Stimulated activated CD8-positive, alpha-beta memory T cell treated with anti-CD3 and anti-CD28 coated beads, Interleukin-12 subunit alpha, Interleukin-12 subunit beta, amount 100 ng/mL, for 24 hours (primary cell): Measurements from ENCODE around the gene APOL6.

Experiments
- DNase-seq: peaks from one replicate; pipeline ENCODE4 v3.0.0-alpha.2; 2020; ENCODE audit errors: extremely low read depth

The APOL6 gene, protein sequence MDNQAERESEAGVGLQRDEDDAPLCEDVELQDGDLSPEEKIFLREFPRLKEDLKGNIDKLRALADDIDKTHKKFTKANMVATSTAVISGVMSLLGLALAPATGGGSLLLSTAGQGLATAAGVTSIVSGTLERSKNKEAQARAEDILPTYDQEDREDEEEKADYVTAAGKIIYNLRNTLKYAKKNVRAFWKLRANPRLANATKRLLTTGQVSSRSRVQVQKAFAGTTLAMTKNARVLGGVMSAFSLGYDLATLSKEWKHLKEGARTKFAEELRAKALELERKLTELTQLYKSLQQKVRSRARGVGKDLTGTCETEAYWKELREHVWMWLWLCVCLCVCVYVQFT

DNA sequence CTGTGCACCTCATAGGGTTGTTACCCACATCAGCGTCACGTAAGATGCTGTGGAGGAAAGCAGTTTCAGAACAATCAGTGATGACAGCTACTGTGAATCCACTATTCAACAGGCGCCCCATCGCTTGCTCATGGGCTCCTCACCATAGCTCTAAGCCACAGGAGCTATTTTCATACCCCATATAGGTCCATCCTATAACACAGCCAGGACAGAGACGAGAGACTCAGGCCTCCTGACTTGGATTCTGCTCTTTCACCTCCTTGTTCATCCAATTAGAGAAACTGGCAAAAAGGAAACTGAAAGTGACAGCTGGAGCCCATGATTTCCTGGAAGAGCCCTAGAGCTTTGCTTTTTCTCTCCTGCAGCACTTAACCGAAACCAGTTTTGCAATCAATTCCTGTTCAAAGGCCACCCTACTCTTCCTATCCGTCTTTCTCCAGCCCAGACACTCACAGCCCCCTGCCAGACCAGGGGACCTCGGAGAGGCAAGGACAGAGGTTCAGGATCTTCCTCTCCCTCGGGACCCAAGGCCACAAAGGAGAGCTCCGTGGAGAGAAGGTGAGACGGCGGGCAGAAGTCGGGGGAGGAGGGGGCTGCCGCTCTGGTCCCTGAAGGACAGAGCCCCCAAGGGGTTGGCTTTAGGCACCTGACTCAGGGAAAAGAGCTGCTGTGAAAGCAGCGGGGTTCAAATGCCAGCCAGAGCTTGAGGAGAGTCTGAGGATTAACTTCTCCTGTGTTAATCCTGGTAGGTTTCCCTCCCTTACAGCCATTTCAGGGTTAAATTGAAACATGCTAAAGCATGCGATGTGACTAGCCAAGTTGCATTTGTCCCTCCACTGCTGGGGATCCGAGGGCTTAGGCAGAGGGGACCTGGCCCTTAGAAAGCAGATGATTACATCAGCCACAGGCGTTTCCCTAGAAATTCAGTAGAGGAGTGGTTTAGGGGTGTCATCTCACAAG lies at the start of gene APOL6:
Gene APOL6, plus strand, starts transcription at position 381 of the 960 bp plus-strand sequence. CDS start 7,980 bp downstream, outside the sequence.
- no peak for DNase-seq

DNA sequence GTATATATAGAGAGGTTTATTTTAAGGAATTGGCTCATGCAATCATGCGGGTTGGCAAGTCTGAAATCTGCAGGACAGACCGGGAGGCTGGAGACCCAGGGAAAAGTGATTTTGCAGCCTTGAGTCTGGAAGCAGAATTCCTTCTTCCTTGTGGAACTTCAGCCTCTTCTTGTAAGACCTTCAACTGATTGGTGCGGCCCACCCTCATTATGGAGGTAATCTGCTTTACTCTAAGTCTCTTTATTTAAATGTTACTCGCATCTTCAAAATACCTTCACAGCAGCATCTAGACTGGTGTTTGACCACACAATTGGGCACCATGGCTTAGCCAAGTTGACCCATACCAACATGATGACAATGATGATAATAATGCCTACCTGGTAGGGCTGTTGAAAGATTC lies 48.9 kb upstream of the APOL6 start:
- DNase-seq, result no peak

DNA sequence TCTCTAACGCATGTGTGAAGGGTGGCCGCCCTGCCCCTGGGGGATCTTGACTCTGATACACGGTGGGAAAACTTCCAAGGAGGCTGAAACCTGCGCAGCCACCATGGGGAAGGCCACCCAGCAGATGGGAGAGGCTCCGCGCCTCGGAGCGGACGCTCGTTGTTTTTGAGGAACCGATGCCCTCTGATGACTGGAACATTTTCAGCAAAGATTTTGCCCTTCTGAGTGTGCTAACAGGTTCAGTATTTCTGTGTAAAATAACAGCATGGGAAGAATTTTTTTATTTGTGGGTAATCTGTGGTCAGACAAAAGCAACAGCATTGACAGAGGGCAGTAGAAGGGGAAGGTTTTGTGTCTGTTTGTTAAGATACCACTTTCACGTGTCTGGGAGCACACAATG lies 47.8 kb upstream of the APOL6 start:
- DNase-seq, result no peak

DNA sequence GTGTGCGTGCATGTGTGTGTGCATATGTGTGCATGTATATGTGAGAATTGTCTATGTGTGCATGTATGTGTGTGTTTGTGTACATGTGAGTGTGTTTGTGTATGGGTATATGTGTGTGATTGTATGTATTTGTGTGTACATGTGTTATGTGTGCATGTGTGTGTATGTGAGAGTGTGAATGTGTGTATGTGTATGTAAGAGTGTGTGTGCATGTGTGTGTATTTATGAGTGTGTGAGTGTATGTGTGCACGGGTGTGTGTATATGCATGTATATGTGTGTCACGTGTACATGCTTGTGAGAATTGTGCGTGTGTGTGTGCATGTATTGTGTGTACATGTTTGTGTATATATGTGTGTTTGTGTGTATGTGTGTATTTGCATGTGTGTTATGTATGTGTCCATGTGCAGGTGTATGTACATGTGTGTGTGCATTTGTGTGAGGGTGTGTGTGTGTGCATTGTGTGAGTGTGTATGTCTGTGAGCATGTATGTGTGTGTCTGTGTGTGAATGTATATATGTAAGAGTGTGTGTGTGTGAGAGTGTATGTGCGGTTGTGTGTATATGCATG lies 47.1 kb upstream of the APOL6 start:
- DNase-seq, result no peak

DNA sequence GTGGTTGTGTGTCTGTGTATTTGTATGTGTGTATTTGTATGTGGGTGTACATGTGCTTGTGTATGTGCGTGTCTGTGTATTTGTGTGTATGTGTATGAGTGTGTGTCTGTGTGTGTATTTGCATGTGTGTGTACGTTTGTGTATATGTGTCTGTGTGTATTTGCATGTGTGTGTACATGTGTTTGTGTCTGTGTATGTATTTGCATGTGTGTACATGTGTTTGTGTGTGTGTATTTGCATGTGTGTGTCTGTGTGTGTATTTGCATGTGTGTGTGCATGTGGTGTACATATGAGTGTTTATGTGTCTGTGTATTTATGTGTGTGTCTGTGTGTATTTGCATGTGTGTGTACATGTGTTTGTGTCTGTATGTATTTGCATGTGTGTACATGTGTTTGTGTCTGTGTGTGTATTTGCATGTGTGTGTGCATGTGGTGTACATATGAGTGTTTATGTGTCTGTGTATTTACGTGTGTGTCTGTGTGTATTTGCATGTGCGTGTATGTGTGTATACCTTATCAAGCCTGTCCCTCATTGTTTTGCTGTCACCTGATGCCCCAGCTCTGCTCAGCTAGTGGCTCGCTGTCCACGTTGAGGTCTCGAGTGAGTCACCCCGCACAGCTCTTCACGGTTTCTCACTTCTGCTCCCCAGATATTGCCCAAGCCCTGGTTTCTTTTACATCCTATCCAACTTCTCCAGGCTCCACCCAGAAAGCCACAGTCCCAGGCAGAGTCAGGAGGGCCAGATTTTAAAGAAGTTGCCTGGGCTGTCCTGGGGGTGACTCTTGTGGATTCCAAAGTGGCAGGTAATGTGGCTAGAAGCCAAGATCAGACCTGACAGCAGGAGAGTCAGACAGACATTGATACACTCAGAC lies 46.3 kb upstream of the APOL6 start:
- no peak for DNase-seq

DNA sequence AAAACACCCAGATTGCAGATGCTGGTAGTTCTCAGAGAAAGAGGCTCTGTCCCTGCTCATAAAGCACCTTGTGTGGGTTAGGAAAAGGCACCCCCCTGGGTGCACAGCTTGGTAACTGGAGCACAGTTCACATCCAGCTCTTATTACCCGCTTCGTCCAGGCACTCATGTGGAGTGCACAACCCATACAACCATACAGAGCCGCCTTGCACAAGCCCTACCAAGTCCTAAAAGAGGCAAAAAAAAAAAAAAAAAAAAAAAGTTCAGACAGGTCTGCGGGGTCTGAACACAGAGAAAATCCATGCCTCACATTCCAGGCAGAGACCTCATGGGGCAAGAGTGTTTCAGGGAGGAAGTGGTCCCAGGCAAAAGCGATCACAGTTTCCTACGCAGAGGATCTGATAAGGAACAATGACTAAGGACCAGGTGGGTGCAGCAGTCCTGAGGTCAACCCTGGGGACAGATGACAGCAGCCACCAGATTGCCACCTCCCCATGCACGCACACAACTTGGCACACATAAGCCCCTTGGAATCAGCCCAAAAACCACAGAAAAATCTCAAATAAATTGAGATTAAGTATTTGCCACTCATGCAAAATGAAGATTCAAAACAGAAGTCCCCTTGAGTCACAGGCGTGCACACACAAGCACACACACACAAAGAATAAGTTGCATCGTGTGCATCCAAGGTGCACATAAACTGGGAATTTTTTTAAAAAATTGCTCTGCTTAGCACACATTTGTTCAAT lies 43.5 kb upstream of the APOL6 start:
- no peak for DNase-seq

DNA sequence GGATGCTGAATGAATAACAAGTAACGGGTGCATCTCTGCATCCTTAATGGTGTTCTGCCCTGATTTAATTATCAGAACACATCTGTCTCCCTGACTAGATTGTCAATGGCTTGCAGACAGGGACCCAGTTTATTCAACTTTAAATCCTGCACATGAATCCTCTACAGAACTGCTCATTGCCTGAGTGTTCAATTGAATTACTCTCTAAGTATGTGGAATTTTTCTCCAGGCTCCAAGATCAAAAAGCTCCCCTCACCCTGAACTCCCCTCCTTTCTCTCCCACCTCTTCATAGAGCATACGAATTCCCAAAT lies 42.9 kb upstream of the APOL6 start:
- no peak for DNase-seq

DNA sequence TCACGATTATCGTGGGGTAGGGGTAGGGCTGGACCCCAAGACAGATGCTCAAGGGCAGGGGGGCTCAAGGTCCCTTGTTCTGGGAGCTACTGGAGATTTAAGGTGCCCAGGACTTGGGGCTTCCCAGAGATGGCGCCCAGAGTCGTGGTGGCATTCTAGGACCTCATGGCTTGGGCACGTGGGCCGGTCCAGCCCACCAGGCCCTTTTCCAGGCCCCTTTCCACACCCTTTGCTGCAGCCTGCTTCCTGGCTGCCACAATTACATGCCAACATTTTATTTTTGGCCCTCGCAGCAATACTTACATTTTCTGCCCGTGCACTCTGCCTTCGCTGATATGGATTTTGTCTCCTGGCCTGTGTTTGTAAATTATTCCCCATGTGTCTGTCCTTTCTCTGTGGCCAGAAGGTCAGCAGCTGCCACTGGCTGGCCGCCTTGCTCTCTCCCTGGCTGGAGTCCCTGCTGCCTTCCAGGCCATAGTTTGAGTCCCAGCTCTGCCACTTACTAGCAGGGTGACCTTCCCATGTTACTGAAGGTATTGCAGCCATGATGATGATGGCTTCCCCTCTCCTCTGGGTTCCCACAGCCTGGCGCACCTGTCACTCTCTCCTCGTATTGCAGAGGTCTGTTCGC lies 42.3 kb upstream of the APOL6 start:
- DNase-seq, result no peak

DNA sequence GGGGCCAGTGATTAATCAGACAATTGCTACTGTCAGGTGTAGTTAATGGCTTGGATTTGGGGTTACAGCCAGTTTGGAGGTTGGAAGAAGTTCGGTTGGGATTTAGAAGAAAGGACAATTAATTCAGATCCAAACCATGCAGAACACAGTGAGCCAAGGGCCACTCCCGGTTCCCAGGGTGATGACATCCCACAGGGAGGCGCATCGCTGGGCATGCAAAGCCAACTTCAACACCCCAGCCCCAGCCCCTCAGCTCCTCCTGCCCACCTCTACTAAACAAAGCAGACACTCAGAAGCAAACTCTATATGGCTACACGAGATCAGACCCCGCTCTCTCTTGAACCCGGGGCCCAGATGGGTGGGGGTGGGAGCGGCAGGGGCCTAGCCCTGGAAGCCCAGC lies 41.3 kb upstream of the APOL6 start:
- DNase-seq, result no peak

DNA sequence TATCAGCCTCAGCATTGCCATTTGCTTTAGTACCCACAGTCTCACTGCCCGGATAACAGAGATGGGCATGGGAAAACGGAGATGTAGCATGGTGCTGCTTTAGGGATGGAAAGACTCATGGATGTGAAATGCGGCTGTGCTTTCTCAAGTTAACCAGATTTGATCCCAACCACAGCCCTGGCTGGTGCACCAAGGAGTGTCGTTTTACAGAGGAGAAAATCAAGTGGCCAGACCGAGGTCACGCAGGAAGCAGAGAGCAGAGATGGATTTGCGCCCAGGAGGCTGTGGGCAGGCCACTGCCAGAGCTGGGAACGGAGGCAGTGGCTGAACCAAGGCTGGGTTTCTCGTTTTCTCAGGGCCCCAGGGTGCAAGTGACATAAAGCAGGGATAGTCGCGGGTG lies 40.2 kb upstream of the APOL6 start:
- DNase-seq, result no peak

DNA sequence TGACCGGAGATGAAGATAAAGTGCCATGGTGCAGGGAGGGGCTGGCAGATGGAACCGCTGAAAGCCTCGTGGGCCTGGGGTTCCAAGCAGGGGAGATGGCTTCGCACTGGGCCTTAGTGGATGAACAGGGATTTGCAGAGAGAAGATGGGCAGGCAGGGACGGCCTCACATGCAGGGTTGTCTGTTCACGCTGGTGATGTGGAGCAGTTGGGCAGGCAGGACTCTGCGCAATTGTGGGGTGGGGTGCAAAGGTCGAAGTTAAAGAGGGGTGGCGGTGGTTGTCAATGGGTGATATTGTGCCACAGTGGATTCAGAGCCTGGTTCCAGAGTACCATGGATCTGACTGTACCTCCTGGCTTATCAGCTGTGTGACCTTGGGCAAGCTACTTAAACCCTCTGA lies 39.0 kb upstream of the APOL6 start:
- no peak for DNase-seq

DNA sequence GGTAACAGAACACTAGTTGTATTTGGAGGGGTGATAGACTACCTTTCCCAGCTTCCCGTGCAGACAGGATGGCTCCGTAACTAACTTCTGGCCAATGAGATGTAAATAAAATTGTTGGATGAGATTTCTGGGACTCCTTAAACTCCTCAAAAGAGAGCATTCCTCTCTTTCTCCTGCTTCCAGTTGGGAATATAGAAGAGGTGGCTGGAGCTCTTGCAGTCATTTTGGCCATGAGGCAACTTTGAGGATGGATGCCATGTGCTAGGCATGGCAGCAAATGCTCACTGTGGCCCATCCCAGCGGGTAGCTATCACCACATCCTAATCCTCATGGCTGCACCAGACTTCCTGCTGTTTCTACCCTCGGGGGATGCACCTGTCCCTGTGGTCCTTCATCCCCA lies 38.5 kb upstream of the APOL6 start:
- DNase-seq, result no peak

DNA sequence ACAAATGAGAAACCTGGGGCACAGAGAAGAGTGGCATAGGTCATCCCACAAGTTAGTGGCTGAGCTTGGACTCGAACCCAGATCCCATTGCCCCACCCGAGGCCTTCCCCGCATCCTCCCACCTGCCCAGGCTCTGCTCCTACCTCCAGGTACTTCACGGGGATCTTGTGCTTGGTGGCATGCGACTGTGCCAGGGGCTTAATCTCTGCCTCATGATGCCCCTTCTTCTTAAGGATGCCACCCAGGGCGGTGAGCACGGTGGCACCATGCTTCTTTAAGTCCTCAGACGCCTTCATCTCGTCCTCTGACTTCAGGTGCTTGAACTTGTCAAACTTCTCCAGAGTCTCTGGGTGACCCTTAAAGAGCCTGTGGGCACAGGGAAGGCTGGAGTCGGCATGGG lies 37.5 kb upstream of the APOL6 start:
- DNase-seq, result no peak

DNA sequence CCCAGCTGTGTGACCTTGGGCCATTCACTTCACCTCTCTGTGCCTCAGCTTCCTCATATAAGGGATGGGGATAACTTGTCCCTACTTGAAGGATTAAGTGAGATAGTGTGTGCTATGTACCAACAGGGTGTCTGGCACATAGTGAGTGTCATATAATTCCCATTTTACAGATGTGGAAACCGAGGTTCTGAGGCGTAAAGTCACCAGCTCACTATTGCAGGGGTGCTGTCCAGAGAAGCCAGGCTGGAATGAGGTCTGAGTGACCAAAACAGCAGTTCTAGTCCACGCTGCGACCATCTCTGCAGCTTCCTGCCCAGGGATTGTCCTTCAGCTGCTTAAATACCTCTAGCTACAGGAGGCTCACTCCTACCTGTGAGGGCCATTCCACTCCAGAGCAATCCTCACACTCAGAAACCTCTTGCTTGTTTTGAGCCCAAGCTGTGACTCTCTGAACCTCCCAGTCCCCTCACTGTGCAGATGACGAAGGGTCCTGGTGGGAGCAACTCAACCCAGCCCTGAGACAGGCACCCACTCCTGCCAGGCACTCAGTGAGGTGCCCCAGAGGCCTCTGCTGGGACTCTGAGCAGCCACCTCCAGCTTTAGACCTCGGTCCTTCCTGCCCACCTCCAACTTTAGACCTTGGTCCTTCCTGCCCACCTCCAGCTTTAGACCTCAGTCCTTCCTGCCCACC lies 36.9 kb upstream of the APOL6 start:
- no peak for DNase-seq

DNA sequence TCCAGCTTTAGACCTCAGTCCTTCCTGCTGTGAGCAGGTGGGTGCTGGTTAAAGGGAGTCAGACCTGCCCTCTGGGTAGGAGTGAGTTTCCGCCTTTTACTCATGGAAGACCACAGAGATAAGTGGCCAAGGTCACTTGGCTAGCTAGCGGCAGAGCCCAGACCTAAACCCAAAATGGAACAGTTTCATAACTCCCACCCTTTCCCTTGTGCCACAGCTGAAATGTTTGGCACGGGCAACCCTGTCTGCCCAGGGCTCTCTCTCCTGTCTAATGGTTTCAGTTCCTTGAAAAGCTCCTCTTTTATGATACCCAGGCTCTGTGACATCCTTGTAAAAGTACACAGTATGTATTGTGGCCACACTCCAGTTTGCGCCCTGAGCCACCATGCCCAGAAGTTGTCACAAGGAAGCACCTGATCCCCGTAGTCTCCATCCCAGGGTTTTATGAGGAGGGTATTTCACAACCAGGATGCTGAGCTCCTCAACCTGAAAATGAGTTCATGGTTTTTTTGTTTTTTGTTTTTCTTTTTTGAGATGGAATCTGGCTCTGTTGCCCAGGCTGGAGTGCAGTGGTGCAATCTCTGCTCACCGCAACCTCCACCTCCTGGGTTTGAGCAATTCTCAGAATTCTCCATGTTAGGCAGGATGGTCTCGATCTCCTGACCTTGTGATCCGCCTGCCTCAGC lies 36.2 kb upstream of the APOL6 start:
- no peak for DNase-seq

DNA sequence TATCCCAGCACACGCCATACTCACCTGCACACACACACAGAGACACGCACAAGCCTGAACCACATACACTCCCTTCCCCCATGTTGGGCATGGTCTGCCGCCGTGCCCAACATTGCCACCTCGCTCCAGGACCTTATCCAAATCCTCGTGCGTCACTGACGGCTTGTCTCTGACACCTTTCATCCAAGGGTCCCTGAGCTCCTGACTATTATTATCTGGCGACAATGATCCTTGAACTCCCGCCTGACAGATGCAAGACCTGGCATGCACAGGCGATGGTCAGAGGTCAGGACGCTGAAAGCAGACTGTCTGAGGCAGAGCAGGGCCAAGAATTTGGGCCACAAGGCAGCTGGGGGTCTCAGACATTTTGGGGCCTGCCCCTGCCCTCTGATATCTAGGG lies 35.3 kb upstream of the APOL6 start:
- DNase-seq, result no peak

DNA sequence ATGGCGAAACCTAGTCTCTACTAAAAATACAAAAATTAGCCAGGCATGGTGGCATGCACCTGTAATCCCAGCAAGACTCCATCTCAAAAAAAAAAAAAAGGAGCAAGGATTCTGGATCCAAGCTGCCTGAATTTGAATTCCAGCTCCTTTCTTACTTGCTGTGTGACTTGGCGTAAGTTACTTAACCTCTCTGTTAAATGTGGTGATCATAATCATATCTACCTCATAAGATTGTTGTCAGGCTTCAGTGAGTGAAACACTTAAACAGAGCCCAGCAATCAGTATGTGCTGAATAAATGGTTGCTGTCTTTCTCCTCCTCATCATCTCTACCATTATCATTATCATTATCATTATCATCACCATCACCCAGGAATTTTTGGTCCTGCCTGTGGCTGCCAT lies 33.8 kb upstream of the APOL6 start:
- no peak for DNase-seq

DNA sequence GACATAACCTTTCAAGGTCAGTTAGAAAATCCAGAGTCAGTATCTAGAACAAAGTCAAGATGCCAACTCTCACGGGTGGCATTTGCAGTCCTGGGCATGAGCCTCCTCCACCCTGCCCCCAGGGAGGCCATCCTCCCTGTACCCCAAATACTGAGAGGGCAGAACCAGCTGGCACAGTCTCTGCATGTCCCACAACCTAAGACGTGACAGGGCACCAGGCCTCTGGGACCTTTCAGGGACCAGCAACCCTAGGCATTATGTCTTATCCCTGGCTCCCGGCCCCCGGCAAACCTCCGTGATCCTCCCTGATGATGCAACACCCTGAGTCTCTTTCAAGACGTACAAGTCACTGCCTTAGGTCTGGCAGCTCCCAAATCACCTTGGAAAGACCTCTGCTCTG lies 33.1 kb upstream of the APOL6 start:
- DNase-seq, result no peak

DNA sequence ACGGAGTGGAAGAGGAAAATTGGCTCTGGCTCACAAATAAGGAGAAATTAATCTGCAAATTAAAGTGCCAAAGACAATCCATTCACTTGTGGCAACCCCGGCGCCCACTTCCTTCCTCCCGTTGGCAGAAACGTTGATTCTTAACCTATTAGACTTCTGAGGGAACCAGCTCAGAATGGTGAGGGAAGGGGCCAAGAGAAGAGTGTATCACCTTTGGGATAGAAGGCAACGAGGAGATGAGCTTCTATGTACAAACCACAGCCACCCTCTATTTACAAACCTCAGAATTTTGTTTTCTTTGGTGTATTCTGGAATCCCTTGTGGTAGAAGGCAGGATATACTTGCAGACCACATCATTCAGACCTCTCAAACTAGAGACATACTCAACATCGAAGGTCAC lies 32.2 kb upstream of the APOL6 start:
- DNase-seq, result no peak
